GM12872 (cell line): ENCODE results near the gene PAK1.

ENCODE experiments used
- TF ChIP-seq, protein P1 (sequence below): IDR thresholded peaks from 3 replicates; pipeline ENCODE4 v1.5.1; 2011; ENCODE audit warnings: low read depth, mild to moderate bottlenecking, low read length, moderate library complexity; ENCODE audit not compliant: insufficient read depth

Gene PAK1

DNA sequence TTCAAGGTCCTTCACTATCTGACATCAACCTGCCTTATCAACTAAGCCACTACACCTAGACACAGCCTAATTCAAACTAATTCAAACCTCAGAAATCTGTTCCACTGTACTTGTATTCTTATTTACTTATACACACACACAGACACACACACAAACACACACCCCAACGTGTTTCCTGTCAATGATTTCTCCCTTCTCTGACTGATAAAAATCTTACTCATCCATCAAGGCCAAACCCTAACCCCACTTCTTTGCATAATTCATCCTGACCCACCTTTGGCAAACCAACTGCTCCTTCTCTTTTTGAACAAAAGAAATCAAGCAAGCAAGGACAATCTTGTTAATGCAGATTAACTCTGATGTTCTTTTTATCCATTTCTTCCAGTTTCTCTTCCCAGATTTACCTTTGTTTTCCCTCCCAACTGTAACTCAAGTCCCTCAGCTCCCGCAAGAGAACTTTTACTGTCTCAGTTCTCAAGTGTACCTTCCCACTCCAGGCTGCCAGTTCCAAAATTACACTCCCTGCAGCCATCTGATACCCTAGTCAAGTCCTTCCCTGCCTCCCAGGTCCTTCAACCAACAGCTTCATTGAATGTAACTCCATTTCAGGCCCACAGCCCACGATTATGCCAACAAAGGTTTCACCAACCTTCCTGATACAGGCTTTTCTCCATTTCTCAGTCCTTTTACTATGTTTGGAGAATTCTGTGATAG is 78.3 kb downstream of the PAK1 start:
- TF ChIP-seq, protein P1, sequence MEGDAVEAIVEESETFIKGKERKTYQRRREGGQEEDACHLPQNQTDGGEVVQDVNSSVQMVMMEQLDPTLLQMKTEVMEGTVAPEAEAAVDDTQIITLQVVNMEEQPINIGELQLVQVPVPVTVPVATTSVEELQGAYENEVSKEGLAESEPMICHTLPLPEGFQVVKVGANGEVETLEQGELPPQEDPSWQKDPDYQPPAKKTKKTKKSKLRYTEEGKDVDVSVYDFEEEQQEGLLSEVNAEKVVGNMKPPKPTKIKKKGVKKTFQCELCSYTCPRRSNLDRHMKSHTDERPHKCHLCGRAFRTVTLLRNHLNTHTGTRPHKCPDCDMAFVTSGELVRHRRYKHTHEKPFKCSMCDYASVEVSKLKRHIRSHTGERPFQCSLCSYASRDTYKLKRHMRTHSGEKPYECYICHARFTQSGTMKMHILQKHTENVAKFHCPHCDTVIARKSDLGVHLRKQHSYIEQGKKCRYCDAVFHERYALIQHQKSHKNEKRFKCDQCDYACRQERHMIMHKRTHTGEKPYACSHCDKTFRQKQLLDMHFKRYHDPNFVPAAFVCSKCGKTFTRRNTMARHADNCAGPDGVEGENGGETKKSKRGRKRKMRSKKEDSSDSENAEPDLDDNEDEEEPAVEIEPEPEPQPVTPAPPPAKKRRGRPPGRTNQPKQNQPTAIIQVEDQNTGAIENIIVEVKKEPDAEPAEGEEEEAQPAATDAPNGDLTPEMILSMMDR, result no peak

DNA sequence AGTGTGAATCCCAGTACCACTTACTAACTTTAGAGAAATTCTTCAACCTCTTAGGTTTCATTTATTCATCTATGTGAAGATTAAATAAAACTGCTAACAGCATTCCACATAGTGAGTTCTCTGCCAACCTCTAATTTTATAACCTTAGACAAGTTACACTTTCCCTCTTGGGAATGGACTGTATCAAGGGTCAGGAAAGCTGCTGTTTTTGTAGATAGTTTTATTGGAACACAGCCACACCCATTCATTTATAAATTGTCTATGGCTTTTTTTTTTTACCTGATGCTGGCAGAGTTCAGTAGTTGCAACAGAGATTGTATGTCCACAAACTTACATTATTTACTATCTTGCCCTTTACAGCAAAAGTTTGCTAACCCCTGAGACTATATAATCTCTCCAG is 81.1 kb downstream of the PAK1 start:
- TF ChIP-seq, protein P1, result no peak

DNA sequence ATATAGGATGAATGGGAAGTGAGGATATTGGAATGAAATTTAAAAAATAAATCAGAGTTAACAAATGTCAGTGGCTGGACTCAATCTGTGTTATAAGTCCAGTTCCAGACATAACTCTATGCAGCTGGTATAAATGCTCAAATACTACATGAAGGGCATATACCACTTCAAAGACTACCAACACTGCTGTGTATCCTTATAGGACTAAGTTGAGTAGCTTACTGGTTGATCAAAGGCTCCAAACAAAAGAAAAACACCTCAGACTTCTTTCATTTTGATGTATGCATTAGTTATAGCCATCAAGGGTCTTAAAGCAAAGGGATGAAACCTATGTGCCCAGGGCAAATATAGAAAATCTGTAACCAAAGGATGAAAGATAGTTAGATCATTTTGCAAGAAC is 86.2 kb downstream of the PAK1 start:
- TF ChIP-seq, protein P1, result no peak

DNA sequence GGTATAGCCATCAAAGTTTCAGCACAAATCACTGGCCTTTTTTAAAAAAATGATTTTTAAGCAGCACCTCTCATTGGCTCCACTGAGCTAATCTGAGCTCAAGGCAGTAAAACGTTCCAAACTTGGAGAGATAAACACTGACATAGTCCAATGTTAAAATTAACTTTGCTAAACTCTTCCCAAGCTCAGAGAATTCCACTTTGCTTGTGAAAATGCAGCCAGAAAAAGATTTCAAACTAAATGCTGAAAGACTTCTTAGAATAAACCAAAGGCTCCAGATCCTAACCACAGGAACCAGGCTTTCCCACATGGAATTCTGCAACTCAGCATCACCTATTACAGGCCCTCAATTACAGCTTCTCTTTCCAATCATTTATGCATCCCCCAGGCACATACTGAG is 87.7 kb downstream of the PAK1 start:
- TF ChIP-seq, protein P1, result no peak

DNA sequence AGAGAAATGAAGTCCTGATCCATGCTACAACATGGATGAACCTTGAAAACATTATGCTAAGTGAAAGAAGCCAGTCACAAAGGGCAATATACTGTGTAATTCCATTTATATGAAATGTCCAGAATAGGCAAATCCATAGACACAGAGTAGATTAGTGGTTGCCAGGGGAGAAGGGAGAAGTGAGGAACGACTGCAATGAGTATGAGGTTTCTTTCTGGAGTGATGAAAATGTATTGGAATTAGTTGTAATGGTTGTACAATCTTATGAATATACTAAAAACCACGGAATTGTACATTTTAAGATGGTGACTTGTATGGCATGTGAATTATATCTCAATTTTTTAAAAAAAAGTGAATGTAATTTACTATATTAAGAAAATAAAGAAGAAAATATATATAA is 89.3 kb downstream of the PAK1 start:
- TF ChIP-seq, protein P1, result no peak

DNA sequence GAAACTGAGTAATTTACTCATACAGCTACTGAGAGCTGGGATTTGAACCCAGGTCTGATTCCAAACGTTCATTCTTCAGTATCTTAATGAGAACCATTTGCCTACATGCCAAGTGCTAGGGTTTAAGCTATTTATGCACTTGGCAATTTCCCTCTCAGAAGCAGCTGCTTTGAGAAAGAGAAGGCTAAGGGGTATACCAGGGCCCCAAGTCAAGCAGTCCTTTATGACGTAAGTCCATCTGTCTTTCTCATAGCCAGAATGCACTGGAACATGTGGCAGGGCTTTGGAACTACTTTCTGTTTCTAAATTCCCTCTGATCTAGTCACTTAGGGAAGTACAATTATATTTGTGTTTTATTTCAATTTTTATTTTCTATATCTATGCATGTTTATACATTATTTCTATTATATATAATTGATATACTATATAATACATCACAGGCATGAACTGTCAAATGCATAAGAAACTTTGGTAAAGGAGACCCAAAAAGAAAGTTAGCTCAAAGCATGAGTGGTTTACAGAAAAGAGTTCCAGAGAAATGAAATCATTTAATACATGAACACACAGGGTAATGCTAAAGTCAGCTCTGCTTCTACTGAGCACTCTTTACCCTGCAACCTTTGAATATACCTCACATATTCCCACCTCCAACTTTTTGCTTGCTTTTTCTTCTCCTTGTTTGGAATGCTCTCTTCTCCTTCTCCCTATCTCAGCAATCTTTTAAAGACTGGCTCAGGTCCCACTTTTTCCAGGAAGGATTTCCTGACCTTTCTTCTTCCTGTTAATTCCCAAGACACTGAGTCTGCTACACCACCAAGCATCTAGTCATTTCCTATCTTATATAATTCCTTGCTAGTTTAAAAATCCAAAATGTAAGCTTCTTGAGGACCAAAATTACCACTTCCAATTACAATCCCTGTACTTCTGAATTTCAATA is 91.9 kb downstream of the PAK1 start:
- TF ChIP-seq, protein P1, result no peak

DNA sequence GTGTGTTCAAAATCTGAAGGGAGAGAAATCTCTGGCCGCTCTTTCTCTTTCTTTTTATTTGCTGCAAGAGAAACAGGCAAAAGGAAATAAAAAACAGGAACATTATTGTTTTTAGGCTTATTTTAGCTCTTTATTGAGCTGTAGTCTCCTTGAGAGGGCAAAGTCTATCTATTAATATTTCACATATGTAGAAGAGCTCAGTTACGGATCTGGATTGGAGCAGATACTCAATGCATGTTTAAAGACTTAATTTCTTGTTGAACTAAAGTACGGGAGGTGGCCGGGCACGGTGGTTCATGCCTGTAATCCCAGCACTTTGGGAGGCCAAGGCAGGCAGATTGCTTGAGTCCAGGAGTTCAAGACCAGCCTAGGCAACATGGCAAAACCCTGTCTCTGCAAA is 94.0 kb downstream of the PAK1 start:
- TF ChIP-seq, protein P1, result no peak
